ENCODE data around the gene LCN12. TPM values are rescaled to one million over a fixed set of nuclear protein-coding genes. Genes with fewer than 3 reads are reported as not detected.

LCN12 gene
- total RNA-seq, 4 donors from 2014 or later, result not detected

DNA sequence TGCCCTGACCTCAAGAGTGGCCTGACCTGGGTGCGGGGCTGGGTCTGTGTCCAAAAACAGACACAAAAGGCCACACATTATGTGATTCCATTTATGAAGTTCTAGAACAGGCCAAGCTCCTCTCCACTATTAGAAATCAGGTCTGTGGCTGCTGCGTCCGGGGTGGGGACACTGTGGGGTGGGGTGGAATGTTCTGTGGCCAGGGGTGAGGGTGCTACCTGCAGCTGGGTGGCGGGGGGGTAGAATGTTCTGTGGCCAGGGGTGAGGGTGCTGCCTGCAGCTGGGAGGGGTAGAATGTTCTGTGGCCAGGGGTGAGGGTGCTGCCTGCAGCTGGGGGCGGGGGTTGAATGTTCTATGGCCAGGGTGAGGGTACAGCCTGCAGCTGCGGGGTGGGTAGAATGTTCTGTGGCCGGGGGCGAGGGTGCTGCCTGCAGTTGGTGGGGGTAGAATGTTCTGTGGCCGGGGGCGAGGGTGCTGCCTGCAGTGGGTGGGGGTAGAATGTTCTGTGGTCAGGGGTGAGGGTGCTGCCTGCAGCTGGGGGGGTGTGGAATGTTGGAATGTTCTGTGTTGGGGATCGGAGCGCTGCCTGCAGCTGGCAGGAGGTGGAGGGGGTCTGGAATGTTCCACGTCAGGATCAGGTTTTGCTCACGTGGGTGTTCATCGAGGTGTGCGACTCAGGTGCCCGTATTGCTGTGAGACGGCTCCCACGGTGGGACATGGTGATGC, 8.3 kb downstream of the LCN12 start:
- TF ChIP-seq POLR2A (IDR thresholded peaks at IDR 0.05), result no peak
- TF ChIP-seq, protein P1, sequence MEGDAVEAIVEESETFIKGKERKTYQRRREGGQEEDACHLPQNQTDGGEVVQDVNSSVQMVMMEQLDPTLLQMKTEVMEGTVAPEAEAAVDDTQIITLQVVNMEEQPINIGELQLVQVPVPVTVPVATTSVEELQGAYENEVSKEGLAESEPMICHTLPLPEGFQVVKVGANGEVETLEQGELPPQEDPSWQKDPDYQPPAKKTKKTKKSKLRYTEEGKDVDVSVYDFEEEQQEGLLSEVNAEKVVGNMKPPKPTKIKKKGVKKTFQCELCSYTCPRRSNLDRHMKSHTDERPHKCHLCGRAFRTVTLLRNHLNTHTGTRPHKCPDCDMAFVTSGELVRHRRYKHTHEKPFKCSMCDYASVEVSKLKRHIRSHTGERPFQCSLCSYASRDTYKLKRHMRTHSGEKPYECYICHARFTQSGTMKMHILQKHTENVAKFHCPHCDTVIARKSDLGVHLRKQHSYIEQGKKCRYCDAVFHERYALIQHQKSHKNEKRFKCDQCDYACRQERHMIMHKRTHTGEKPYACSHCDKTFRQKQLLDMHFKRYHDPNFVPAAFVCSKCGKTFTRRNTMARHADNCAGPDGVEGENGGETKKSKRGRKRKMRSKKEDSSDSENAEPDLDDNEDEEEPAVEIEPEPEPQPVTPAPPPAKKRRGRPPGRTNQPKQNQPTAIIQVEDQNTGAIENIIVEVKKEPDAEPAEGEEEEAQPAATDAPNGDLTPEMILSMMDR (IDR thresholded peaks at IDR 0.05), result no peak
- intact Hi-C loops (cut with DNase I), result no loop called here
- no peaks in the 10 kb centered on the region for H3K9me3 ChIP-seq
- no peak overlapping the region for H3K4me3 ChIP-seq
- peaks cover 18 to 37% (median 19%) of the 10 kb centered on the region in 3 donors for H3K4me1 ChIP-seq
- H3K27ac ChIP-seq, result no peak overlapping the region
- no peak for DNase-seq
- WGBS, 2 donors, result 77 to 100% methylated on average over 6 to 14 of the region's 19 CpGs
- no peaks in the 10 kb centered on the region for H3K36me3 ChIP-seq
- H3K27me3 ChIP-seq, result no peaks in the 10 kb centered on the region

DNA sequence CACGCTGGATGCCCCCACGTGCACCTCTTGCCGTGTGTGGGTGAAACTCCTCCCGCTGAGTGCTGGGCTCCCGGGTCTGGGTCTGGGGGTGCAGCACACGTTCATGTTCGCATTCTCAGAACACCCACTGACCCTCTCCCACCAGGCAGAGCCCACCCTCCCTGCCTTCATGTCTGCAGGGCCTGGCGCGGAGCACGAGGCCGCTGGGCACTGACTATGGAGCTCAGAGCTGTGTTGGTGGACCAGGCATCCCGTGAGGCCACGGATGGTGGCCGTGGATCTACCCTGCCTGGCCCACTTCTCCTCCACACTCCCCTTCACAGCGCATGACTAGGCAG, 8.8 kb downstream of the LCN12 start:
- no peak overlapping the region for H3K4me3 ChIP-seq
- 62 to 82% methylated on average over 3 to 8 of the region's 15 CpGs for WGBS, 2 donors
- no peak for TF ChIP-seq POLR2A (IDR thresholded peaks at IDR 0.05)
- TF ChIP-seq, protein P1 (IDR thresholded peaks at IDR 0.05), result no peak
- H3K4me1 ChIP-seq, result peaks cover 19 to 40% (median 19%) of the 10 kb centered on the region in 3 donors
- no peaks in the 10 kb centered on the region for H3K36me3 ChIP-seq
- H3K9me3 ChIP-seq, result no peaks in the 10 kb centered on the region
- peak overlapping the region in 1 of 4 donors; percentile 13 for H3K27ac ChIP-seq
- DNase-seq, result no peak
- no peaks in the 10 kb centered on the region for H3K27me3 ChIP-seq
- intact Hi-C loops (cut with DNase I), result no loop called here

DNA sequence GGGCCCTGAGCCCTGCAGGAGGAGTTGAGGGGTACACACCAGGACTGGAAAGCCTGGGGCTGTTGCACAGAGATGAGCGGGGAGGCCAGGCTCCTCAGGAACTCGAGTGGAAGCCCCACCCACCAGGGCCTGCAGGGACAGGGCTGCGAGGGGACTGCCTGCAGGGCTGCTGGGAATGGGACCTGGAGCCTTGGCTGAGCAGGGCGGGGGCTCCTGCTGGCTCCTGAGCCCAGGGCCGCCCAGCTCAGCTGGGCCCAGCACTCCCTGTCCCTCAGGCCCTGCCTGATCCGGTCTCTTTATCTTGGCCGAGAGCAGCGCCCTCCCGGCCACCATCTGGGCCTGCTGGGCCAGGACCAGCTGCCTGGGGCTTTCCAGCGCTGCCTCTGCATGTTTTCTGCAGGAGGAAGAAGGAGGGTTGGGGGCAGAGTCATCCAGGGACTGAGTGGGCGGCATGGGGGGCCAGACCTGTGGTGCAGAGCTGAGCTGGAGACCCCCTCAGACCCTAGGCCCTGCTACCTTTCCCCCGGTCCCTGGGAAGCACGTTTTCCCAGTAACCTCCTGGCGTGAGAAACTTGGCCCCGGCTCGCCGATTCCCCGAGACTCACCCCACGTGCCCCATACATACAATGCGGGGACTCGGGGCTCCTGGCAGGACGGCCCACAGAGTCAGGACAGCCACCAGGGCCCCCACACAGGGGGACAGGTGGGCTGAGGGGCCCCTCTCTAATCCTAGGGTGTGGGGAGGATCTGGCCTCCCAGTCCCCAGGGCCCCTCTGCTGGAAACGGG, 9.4 kb downstream of the LCN12 start:
- Histone ChIP-seq H3K4me1 (peaks cover 23 to 46% (median 23%) of the 10 kb centered on the region in 3 donors), H3K27me3 (no peaks in the 10 kb centered on the region), H3K4me3 (no peak overlapping the region), H3K27ac (peak overlapping the region in 1 of 4 donors; percentile 13), H3K9me3 (no peaks in the 10 kb centered on the region), H3K36me3 (no peaks in the 10 kb centered on the region)
- DNase-seq, result no peak
- intact Hi-C loops (cut with DNase I), result no loop called here
- no peak for TF ChIP-seq POLR2A (IDR thresholded peaks at IDR 0.05)
- TF ChIP-seq, protein P1 (IDR thresholded peaks at IDR 0.05), result no peak
- 32 to 42% methylated on average over 7 to 11 of the region's 23 CpGs for WGBS, 2 donors

DNA sequence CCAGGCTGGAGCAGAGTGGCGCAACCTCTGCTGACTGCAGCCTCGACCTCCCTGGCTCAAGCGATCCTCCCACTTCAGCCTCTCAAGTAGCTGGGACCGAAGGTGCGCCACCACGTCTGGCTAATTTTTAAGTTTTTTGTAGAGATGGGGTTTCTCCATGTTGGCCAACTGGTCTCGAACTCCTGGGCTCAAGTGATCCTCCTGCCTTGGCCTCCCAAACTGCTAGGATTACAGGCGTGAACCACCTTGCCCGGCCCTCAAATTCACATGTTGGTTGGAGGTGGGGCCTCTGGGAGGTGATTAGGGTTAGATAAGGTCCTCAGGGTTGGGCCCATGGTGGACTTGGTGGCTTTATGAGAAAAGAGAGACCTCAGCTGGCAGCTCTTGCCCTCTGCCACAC, 10.1 kb downstream of the LCN12 start:
- TF ChIP-seq POLR2A (IDR thresholded peaks at IDR 0.05), result no peak
- TF ChIP-seq, protein P1 (IDR thresholded peaks at IDR 0.05), result no peak
- Histone ChIP-seq H3K36me3 (no peaks in the 10 kb centered on the region), H3K9me3 (no peaks in the 10 kb centered on the region), H3K27ac (no peak overlapping the region), H3K4me3 (no peak overlapping the region), H3K27me3 (no peaks in the 10 kb centered on the region), H3K4me1 (peaks cover 23 to 47% (median 23%) of the 10 kb centered on the region in 3 donors)
- intact Hi-C loops (cut with DNase I), result no loop called here
- no peak for DNase-seq
- 95 to 97% methylated on average over 7 to 9 of the region's 9 CpGs for WGBS, 2 donors

DNA sequence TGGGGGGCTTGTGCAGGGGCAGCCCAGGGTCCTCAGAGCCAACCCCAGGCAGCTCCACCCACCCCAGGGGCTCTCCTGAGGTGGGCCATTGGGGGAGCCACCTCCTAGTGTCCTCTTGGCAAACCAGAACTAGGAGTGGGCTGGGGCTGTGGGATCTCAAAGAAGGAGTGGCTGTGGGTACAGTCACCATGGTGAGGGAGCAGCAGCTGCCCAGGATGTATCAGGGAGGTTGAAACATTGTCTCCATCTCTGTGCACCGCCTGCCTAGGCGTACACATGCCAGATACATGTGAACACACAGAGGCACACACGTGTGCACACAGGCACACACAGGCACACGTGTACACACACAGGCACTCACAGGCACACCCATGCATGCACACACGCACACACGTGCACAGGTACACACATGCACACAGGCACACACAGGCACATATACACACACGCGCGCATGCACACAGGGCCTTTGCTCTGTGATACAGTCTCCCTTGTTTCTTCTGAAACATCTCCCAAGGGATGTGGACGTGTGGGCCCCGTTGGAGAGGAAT, 10.7 kb downstream of the LCN12 start:
- Histone ChIP-seq H3K4me3 (no peak overlapping the region), H3K27ac (no peak overlapping the region)
- 69 to 82% methylated on average over 7 to 11 of the region's 11 CpGs for WGBS, 2 donors

More for the DNA sequence above, 10.7 kb downstream of the LCN12 start:
- intact Hi-C loops (cut with DNase I), result no loop called here
- no peak for TF ChIP-seq POLR2A (IDR thresholded peaks at IDR 0.05)
- TF ChIP-seq, protein P1 (IDR thresholded peaks at IDR 0.05), result no peak
- no peaks in the 10 kb centered on the region for H3K27me3 ChIP-seq
- H3K4me1 ChIP-seq, result peaks cover 23 to 47% (median 23%) of the 10 kb centered on the region in 3 donors
- H3K9me3 ChIP-seq, result no peaks in the 10 kb centered on the region
- DNase-seq, result no peak
- no peaks in the 10 kb centered on the region for H3K36me3 ChIP-seq

Measured in esophagus squamous epithelium (tissue), 5 donors.